PC-9 (cell line): ENCODE results near the gene SH3RF3.

Source experiments
- EZH2 ChIP-seq: fragments of 200-600 bp; sonication (generic); IDR thresholded peaks from 2 replicates; pipeline ENCODE4 v1.8.0; 2017; ENCODE audit warnings: antibody characterized with exemption, low read depth
- TF ChIP-seq, protein P1 (sequence below): fragments of 200-600 bp; sonication (generic); conservative IDR thresholded peaks from 2 replicates; pipeline ENCODE4 v1.6.1; 2017; ENCODE audit warnings: mixed run types, antibody characterized with exemption, mild to moderate bottlenecking, moderate library complexity

DNA sequence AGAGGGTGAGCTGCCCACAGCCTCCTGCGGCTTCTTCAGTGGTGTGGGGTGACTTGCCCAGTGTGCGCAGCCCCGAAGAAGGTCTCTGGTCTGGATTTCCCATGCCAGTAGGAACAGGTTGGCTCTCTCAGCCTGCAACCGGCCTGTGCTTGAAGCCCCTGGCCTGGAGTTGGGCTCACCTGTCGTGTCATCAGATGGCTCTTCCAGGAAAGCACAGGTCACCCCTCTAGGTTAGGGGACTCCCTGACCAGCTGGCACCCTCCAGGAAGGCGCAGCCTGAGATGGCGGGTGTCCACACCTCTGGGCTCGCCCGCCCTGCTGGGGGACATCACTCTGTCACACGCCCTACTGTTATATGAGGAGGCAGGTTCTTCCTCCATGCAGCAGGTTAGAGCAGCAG lies 304.9 kb downstream of the SH3RF3 start:
- no peak for TF ChIP-seq EZH2
- TF ChIP-seq, protein P1, sequence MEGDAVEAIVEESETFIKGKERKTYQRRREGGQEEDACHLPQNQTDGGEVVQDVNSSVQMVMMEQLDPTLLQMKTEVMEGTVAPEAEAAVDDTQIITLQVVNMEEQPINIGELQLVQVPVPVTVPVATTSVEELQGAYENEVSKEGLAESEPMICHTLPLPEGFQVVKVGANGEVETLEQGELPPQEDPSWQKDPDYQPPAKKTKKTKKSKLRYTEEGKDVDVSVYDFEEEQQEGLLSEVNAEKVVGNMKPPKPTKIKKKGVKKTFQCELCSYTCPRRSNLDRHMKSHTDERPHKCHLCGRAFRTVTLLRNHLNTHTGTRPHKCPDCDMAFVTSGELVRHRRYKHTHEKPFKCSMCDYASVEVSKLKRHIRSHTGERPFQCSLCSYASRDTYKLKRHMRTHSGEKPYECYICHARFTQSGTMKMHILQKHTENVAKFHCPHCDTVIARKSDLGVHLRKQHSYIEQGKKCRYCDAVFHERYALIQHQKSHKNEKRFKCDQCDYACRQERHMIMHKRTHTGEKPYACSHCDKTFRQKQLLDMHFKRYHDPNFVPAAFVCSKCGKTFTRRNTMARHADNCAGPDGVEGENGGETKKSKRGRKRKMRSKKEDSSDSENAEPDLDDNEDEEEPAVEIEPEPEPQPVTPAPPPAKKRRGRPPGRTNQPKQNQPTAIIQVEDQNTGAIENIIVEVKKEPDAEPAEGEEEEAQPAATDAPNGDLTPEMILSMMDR = no peak
